ENCODE data around the gene HSF4. TPM values are rescaled to one million over a fixed set of nuclear protein-coding genes. Genes with fewer than 3 reads are reported as not detected.
A peak's percentile ranks its signal among the peaks of the same experiment; 100 is the strongest.

HSF4 gene
- total and polyA plus RNA-seq, 8 donors: 2.5 to 38.2 (median 5.0) TPM

DNA sequence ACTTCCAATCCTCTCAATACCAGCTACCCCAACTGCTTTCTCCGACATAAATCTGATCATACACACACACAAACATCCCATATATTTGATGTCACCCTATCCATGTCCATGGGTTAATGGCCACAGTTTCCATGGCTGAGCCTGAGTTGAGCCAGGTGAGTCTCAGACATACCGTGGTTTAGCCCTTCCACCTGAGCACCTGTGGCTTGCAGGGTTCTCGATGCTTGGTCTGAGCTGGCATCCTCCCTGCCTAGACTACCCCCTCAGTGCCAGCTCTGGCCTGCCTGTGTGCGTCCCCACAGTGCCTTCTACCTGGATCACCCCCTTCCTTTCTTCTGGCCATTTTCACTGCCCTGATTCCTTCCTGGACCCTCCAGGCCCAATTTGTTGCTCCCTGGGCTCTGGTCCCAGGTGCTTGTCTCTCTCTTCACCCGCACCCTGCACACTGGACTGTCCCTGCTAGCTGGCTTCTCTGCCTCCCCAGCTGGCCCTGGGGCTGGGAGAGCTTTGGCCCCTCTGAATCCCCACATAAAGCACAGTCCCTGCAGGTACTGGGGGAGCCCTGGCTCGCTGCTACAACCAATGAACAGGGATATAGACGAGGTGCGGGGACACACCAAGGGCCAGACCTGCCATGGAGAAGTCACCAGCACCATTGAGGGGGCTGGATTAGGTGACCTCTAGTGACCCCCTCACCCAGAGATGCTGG, 41.7 kb downstream of the HSF4 start:
- ATAC-seq: no peak
- Histone ChIP-seq H3K9me3 (no peaks in the 10 kb centered on the region), H3K4me3 (no peak overlapping the region), H3K36me3 (peaks cover 0 to 50% of the 10 kb centered on the region in 2 donors), H3K27ac (no peak overlapping the region), H3K4me1 (no peaks in the 10 kb centered on the region), H3K27me3 (no peaks in the 10 kb centered on the region)
- TF ChIP-seq, protein P1, sequence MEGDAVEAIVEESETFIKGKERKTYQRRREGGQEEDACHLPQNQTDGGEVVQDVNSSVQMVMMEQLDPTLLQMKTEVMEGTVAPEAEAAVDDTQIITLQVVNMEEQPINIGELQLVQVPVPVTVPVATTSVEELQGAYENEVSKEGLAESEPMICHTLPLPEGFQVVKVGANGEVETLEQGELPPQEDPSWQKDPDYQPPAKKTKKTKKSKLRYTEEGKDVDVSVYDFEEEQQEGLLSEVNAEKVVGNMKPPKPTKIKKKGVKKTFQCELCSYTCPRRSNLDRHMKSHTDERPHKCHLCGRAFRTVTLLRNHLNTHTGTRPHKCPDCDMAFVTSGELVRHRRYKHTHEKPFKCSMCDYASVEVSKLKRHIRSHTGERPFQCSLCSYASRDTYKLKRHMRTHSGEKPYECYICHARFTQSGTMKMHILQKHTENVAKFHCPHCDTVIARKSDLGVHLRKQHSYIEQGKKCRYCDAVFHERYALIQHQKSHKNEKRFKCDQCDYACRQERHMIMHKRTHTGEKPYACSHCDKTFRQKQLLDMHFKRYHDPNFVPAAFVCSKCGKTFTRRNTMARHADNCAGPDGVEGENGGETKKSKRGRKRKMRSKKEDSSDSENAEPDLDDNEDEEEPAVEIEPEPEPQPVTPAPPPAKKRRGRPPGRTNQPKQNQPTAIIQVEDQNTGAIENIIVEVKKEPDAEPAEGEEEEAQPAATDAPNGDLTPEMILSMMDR (IDR thresholded peaks at IDR 0.05): no peak
- DNase-seq: peak in 1 of 4 donors; percentile 32
- intact Hi-C loops (cut with DNase I): no loop called here

DNA sequence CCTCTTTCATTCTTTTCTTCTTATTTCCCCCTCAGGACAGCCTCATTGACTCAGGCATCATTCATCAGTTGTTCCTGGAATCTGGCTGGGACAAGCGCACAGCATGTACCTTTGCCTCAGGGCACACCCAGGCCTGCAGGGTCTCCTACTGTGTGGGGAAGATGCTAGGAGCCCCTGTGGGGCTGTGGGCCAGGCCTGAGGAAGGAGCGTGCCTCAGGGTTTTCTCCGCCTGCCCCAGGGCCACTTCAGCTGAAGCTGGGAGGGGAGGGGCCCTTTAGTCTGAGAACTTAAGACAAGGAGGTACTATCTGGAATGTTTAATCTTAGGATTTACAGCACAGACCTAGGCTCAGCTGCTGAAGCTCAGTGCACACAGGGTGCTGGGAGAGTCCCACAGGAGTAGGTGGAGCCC, 42.3 kb downstream of the HSF4 start:
- intact Hi-C loops (cut with DNase I): no loop called here
- Histone ChIP-seq H3K4me3 (no peak overlapping the region), H3K9me3 (no peaks in the 10 kb centered on the region), H3K4me1 (no peaks in the 10 kb centered on the region), H3K27ac (no peak overlapping the region), H3K27me3 (no peaks in the 10 kb centered on the region), H3K36me3 (peaks cover 0 to 45% of the 10 kb centered on the region in 2 donors)
- ATAC-seq (no peak), DNase-seq (peak in 1 of 4 donors; percentile 20)
- TF ChIP-seq, protein P1 (IDR thresholded peaks at IDR 0.05): no peak

DNA sequence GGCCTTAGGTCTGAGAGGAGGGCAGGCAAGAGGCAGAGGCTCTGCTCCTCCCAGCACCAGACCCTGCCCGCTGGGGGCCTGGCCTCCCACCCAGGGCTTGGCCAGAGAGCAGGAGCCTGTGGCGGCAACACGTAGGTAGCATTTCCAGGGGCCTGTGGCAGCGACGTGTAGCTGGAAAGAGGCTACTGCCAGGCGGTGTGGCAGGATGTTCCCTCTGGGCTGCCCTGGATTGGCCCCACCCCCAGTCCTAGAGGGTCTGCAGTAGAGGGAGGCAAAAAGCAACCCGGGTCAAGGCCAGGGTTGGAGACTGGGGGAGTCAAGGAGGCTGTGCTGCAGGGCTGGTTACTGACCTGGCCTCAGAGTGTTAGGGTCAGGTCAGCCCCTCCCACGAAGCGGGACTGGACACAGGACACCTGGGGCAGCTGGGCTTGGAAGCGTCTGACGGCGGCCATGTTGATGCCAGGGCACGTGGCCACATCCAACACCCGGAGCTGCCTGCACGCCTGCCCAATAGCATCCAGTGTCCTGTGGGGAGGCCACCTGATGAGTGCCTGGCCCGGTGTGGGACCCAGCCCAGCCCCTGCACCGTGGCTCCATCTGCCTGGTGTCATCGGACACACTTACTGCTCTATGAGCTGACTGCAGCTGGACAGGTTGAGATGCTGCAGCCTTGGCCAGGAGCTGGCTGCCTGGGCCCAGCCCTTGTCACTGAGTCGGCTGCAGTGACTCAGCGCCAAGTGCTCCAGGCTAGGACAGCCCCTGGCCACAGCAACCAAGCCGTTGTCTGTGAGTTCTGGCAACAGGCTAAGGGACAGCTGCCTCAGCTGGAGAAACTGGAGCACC, 42.9 kb downstream of the HSF4 start:
- no peak overlapping the region for H3K4me3 ChIP-seq
- H3K27me3 ChIP-seq: no peaks in the 10 kb centered on the region
- peak in 1 of 4 donors; percentile 73 for DNase-seq
- TF ChIP-seq, protein P1 (IDR thresholded peaks at IDR 0.05): no peak
- no peaks in the 10 kb centered on the region for H3K9me3 ChIP-seq
- H3K4me1 ChIP-seq: no peaks in the 10 kb centered on the region
- peaks cover 0 to 39% of the 10 kb centered on the region in 2 donors for H3K36me3 ChIP-seq
- intact Hi-C loops (cut with DNase I): no loop called here
- peak; percentile 13 for ATAC-seq
- no peak overlapping the region for H3K27ac ChIP-seq

DNA sequence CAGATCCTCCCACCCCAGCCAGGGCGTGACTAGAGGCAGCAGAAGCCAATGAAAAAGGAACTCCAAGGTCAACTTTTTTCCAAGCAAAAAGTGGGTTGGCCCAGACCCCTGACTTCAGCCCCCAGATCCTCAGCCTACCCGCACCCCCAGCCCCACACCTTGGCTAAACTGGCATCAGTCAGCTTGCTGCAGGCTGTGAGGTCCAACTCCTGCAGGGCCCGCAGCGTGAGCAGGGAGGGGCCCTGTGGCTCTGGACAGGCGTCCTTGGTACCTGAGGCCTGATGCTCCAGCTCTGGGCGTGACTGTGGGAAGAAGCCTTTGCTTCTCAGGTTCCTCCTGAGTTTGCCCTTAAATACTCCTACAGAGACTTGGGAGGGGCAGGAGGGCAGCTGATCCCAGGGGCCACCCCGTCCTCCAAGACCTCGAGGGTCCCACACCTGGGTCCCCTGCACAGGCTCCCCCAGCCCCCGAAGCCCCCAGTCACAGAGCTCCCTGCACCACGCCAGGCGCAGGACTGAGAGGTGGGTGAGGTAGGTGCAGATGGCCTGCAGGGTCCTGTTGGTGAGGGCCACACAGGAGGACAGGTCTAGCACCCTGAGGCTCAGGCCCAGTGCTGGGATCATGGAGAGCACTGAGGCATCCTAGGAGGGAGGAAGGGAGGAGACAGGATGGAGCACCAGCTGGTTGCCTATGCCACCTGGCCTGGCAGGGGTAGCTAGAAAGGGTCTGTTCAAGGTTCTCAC, 43.8 kb downstream of the HSF4 start:
- intact Hi-C loops (cut with DNase I): no loop called here
- TF ChIP-seq, protein P1 (IDR thresholded peaks at IDR 0.05): no peak
- Histone ChIP-seq H3K9me3 (no peaks in the 10 kb centered on the region), H3K27ac (no peak overlapping the region), H3K4me1 (peaks cover 0 to 7% of the 10 kb centered on the region in 2 donors), H3K27me3 (no peaks in the 10 kb centered on the region), H3K4me3 (no peak overlapping the region), H3K36me3 (peaks cover 0 to 30% of the 10 kb centered on the region in 2 donors)
- ATAC-seq (no peak), DNase-seq (peak in 1 of 4 donors; percentile 53)

Data from left lung (tissue), 10 donors.